Tibial artery (tissue), 4 donors: ENCODE data around the gene SCRN2.

Source experiments
- DNase-seq, 2 donors: peaks; one replicate each; pipeline ENCODE4 v3.0.0-alpha.2; 2019
- H3K27ac ChIP-seq, 2 donors: fragments of 200-600 bp; sonication (generic) in 1 of 2; 1 replicate in 1 of 2; 2 replicates in 1 of 2; pipeline ENCODE4 v1.5.1; 2018 to 2019; ENCODE audit warnings: mild to moderate bottlenecking in 1 of 2
- H3K27me3 ChIP-seq, 2 donors: fragments of 200-600 bp; sonication (generic) in 1 of 2; one replicate each; pipeline versions ENCODE4 v1.5.1 to v1.6.0; 2016 to 2019
- H3K36me3 ChIP-seq, 3 donors: fragments of 200-600 bp; sonication (generic) in 2 of 3; one replicate each; pipeline ENCODE4 v1.5.1; 2016 to 2019; ENCODE audit warnings: mild to moderate bottlenecking in 2 of 3
- H3K4me1 ChIP-seq, 4 donors: fragments of 200-600 bp; sonication (generic) in 2 of 4; 1 replicate in 3 of 4; 2 replicates in 1 of 4; pipeline ENCODE4 v1.5.1; 2016 to 2019
- H3K4me3 ChIP-seq, 2 donors: fragments of 200-600 bp; sonication (generic) in 1 of 2; 1 replicate in 1 of 2; 2 replicates in 1 of 2; pipeline ENCODE4 v1.5.1; 2018 to 2019; ENCODE audit warnings: mild to moderate bottlenecking in 2 of 2
- H3K9me3 ChIP-seq, 3 donors: fragments of 200-600 bp; sonication (generic) in 1 of 3; one replicate each; pipeline ENCODE4 v1.5.1; 2016 to 2019
- intact Hi-C: fragments of 100-400 bp; cut with DNase I; formaldehyde crosslinking; loops from one replicate; pipeline ENCODE4 v1.15.0; 2023; ENCODE audit warnings: low total_unique reads
- TF ChIP-seq, protein P1 (sequence below), 2 experiments: fragments of 200-600 bp in 1 of 2; fragments of 450-650 bp in 1 of 2; IDR thresholded peaks; one replicate each; pipeline ENCODE4 v1.5.1; 2017 to 2019; ENCODE audit warnings: antibody characterized with exemption in 2 of 2, mild to moderate bottlenecking in 1 of 2, moderate library complexity in 1 of 2

The SCRN2 gene

DNA sequence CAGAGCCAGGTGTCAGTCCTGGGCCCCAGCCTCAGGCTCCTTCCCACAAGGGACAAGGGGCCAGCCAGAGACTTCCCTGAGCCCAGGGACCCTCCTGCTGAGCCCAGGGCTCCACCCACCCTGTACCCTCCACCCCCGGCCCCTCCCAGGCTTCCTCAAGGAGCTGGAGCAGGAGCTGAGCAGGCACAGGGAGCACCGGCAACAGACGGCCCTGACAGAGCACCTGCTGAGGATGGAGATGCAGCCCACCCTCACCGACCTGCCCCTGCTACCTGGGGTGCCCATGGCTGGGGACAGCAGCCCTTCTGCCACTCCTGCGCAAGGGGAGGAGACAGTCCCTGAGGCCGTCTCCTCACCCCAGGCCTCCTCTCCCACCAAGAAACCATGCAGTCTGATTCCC is 4.5 kb downstream of the SCRN2 start:
- H3K27me3 ChIP-seq = no peaks in the 10 kb centered on the region
- H3K4me1 ChIP-seq = peaks cover 3 to 31% (median 18%) of the 10 kb centered on the region in 4 donors
- H3K9me3 ChIP-seq = no peaks in the 10 kb centered on the region
- TF ChIP-seq, protein P1, sequence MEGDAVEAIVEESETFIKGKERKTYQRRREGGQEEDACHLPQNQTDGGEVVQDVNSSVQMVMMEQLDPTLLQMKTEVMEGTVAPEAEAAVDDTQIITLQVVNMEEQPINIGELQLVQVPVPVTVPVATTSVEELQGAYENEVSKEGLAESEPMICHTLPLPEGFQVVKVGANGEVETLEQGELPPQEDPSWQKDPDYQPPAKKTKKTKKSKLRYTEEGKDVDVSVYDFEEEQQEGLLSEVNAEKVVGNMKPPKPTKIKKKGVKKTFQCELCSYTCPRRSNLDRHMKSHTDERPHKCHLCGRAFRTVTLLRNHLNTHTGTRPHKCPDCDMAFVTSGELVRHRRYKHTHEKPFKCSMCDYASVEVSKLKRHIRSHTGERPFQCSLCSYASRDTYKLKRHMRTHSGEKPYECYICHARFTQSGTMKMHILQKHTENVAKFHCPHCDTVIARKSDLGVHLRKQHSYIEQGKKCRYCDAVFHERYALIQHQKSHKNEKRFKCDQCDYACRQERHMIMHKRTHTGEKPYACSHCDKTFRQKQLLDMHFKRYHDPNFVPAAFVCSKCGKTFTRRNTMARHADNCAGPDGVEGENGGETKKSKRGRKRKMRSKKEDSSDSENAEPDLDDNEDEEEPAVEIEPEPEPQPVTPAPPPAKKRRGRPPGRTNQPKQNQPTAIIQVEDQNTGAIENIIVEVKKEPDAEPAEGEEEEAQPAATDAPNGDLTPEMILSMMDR (IDR thresholded peaks at IDR 0.05) = no peak
- DNase-seq = no peak
- no peak overlapping the region for H3K27ac ChIP-seq
- peaks cover 0 to 42% (median 15%) of the 10 kb centered on the region in 3 donors for H3K36me3 ChIP-seq
- intact Hi-C loops = no loop called here
- no peak overlapping the region for H3K4me3 ChIP-seq

DNA sequence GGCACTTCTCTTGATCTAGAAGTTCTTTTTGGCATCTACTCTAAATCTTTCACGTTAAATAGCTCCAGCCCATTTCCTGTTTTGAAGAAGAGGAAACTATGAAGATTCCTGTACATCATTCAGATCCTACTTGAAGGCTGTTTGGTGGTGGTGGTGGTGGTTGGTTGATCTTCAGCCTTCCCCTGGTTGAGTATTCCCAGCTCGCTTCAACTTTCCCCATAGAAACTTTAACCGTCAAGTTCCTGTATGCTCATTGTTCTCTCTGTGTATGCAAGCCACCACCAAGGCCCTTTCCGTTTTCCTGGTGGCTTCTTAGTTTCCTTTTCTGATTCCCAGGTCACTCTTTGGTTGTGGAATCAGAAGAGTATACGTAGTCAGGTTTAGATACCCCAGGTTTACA is 6.3 kb downstream of the SCRN2 start:
- peaks cover 0 to 42% (median 15%) of the 10 kb centered on the region in 3 donors for H3K36me3 ChIP-seq
- no peak overlapping the region for H3K27ac ChIP-seq
- no peaks in the 10 kb centered on the region for H3K27me3 ChIP-seq
- no peaks in the 10 kb centered on the region for H3K9me3 ChIP-seq
- peaks cover 4 to 28% (median 16%) of the 10 kb centered on the region in 4 donors for H3K4me1 ChIP-seq
- no peak for DNase-seq
- TF ChIP-seq, protein P1 (IDR thresholded peaks at IDR 0.05) = no peak
- intact Hi-C loops = no loop called here
- H3K4me3 ChIP-seq = no peak overlapping the region

DNA sequence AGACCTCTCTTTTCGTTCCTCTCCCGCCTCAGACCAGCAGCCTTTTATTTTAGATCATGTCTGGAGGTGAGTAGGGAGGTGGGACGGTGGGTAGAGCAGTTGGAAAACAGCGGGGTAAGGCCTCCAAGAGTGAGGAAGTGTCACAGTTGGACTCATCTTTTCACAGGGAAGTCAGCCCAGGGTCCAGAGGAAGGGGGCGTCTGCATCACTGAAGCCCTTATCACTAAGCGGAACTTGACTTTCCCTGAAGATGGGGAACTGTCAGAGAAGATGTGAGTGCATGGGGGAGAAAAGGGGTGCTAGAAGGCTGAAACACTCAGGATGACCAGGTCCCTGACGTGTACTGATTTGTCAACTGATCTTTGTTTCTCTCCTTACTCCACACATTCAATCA is 9.1 kb downstream of the SCRN2 start:
- no peak for DNase-seq
- Histone ChIP-seq H3K36me3 (peaks cover 20 to 39% (median 32%) of the 10 kb centered on the region in 3 donors), H3K9me3 (no peaks in the 10 kb centered on the region), H3K27ac (peak overlapping the region; percentile 69 to 77), H3K4me3 (peak overlapping the region; percentile 59 to 65), H3K4me1 (peaks cover 4 to 21% (median 16%) of the 10 kb centered on the region in 4 donors), H3K27me3 (no peaks in the 10 kb centered on the region)
- TF ChIP-seq, protein P1 (IDR thresholded peaks at IDR 0.05) = no peak
- intact Hi-C loops = no loop called here

DNA sequence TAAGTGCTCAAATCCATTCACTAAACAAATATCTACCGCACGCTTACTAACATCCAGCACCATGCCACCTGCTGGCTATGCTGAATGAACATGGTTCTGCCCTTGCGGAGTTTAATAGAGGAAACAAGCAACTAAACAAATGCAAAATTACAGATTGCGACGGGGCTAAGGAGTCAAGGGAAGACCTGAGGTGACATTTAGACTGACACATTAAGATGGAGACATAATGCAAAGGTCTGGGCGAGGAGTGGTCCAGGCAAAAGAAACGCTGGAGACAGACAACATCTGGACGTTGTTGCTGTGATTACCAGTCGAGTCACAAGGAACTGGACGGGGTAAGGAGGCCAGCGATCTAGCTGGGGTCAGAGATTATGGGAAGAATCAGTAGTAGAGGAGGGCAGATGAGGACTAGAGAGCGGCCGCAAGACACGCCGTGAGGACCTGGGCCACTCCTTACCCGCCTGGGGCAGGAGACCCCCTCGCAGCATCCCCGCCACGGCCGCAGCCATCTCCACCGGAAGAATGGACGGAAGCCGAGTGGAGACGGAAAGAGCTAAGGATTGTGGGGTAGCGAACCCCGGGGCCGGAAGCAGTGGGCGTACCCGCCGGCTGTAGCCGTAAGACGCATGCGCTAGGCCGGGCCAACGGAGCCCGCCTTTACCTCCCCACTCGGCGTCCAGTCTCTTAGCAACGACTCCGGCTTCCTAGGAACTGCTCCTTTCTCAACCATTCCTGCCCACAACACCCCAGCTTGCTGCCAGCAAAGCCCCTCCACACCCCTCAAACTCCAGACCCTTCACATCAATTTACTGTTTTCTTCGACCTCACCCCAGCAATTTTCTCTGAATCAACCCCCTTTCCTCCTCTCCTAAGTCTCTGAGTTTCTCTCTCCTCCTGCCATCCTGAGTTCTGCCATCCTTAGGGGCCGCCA is 9.8 kb downstream of the SCRN2 start, which contains the start of the genes LRRC46 and MRPL10:
Gene LRRC46 (plus strand): TSS at position 668 of the 931 bp plus-strand sequence. CDS start 320 bp downstream, outside the sequence.
Gene MRPL10 (minus strand): TSS at position 539 of the 931 bp plus-strand sequence. CDS start 30 bp downstream, at position 509.
- H3K4me1 ChIP-seq = peaks cover 4 to 21% (median 16%) of the 10 kb centered on the region in 4 donors
- TF ChIP-seq, protein P1 (IDR thresholded peaks at IDR 0.05) = no peak
- DNase-seq = peak; percentile 88 to 96
- H3K36me3 ChIP-seq = peaks cover 27 to 39% (median 32%) of the 10 kb centered on the region in 3 donors
- no peaks in the 10 kb centered on the region for H3K27me3 ChIP-seq
- no peaks in the 10 kb centered on the region for H3K9me3 ChIP-seq
- peak within 1 kb of the TSS; percentile 59 to 65 for H3K4me3 ChIP-seq
- intact Hi-C loops = no loop called here
- H3K27ac ChIP-seq = peak within 1 kb of the TSS; percentile 69 to 77

DNA sequence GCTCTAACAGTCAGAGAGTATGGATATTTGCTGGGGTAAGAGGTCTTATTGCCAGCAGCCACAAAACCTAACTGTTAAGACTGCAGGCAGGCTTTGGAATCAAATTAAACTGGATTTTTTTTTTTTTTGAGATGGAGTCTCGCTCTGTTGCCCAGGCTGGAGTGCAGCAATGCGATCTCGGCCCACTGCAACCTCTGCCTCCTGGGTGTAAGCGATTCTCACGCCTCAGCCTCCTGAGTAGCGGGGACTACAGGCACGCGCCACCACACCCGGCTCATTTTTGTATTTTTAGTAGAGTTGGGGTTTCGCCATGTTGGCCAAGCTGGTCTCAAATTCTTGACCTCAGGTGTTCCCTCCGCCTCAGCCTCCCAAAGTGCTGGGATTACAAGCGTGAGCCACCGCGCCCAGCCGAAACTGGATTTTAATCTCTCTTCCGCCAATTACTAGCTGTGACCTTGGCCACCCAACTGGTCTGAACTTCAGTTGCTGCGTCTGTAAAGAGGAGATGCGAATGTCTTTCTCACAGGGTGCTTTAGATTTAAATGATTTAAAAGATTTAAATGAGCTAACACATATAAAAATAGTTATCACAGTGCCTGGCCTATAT is 10.6 kb downstream of the SCRN2 start:
- H3K4me1 ChIP-seq = peaks cover 4 to 21% (median 16%) of the 10 kb centered on the region in 4 donors

More for the DNA sequence above, 10.6 kb downstream of the SCRN2 start:
- Histone ChIP-seq H3K4me3 (peak overlapping the region; percentile 59 to 65), H3K27me3 (no peaks in the 10 kb centered on the region), H3K27ac (peak overlapping the region; percentile 69 to 77), H3K9me3 (no peaks in the 10 kb centered on the region), H3K36me3 (peaks cover 32 to 39% (median 33%) of the 10 kb centered on the region in 3 donors)
- TF ChIP-seq, protein P1 (IDR thresholded peaks at IDR 0.05) = no peak
- intact Hi-C loops = no loop called here
- no peak for DNase-seq
